GM18951 (cell line): ENCODE data around the gene SIK3.

Experiments used
- POLR2A ChIP-seq: IDR thresholded peaks from 4 replicates; pipeline ENCODE4 v1.6.1; 2011; ENCODE audit warnings: mild to moderate bottlenecking; ENCODE audit not compliant: insufficient read length, insufficient read depth; ENCODE audit errors: extremely low read depth
- in situ Hi-C: fragments of 300-500 bp; cut with MboI; formaldehyde crosslinking; loops from one replicate; pipeline ENCODE4 v1.12.0; 2022; ENCODE audit warnings: low sequenced_read_pairs, mixed read lengths, inconsistent platforms; ENCODE audit not compliant: unreplicated experiment

Gene SIK3

DNA sequence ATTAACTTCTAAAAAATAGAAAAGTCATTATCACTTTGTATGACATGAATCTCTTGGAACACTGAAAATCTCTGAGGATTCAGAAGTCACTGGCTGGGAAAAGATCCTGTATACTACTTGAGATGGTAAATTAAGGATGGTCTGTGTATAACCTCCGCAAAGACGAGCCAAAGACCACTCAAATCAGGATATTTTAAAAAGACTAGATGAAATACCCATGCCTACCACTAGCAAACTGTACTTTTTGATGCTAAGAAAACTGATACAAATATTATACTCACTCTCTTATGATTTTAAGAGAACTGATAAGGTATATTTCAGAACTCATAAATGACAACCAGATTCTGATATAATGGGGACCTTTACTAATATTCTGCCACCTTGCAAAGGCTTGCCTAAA, 182.2 kb downstream of the SIK3 start:
- no peak for TF ChIP-seq POLR2A
- in situ Hi-C loops: no loop called here

- TF ChIP-seq POLR2A: no peak
Measured at GRCh38 chr11:116913000-116913399, 185.2 kb downstream of the SIK3 start.

GRCh38 chr11:116911976-116912734, 186.1 kb downstream of the SIK3 start:
- TF ChIP-seq POLR2A: no peak
- in situ Hi-C loops: no loop called here

More at GRCh38 chr11:116913000-116913399, 185.2 kb downstream of the SIK3 start:
- in situ Hi-C loops: no loop called here

GRCh38 chr11:116910847-116911246, 187.4 kb downstream of the SIK3 start:
- in situ Hi-C loops: no loop called here

GRCh38 chr11:116910378-116910777, 187.8 kb downstream of the SIK3 start:
- in situ Hi-C loops: no loop called here
- TF ChIP-seq POLR2A: no peak

More at GRCh38 chr11:116910847-116911246, 187.4 kb downstream of the SIK3 start:
- no peak for TF ChIP-seq POLR2A

GRCh38 chr11:116909245-116909644, 189.0 kb downstream of the SIK3 start:
- in situ Hi-C loops: no loop called here
- TF ChIP-seq POLR2A: no peak

DNA sequence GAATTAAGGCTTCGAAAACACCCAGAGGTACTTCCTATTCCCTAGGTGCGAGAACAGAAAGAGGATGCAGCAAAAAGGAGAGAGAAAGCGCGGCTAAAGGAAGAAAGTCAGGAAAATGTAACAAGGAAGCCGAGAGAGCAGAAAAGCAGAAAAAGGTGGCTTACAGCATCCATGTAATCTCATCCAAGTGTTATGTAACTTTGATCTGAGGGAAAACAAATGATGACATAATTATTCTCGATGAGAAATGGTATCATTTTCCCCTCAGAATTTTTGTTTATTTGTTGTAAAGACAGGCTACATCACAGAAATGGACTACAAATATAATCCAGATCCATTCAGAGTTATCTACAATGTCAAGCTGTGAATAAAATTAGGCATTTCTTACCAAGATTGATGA, 191.7 kb downstream of the SIK3 start:
- in situ Hi-C loops: no loop called here
- TF ChIP-seq POLR2A: no peak

DNA sequence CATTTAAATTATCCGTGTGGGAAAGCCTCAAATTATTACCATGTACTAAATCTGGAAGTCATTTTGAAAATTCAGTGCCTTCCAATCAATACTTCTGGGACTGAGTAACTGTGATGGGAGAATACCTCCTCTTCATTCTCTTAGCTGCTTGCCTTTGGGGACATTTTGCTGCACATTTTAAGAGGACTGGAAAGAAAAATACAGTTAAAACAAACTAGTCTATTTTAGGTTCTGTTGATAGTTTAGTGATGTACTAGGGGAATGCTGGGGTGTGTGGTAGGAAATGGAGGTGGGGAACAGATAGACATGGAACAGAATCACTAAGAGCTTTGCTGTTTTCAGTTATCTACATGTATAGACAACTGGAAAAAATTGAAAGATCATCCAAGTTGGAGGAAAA, 195.1 kb downstream of the SIK3 start:
- no peak for TF ChIP-seq POLR2A

DNA sequence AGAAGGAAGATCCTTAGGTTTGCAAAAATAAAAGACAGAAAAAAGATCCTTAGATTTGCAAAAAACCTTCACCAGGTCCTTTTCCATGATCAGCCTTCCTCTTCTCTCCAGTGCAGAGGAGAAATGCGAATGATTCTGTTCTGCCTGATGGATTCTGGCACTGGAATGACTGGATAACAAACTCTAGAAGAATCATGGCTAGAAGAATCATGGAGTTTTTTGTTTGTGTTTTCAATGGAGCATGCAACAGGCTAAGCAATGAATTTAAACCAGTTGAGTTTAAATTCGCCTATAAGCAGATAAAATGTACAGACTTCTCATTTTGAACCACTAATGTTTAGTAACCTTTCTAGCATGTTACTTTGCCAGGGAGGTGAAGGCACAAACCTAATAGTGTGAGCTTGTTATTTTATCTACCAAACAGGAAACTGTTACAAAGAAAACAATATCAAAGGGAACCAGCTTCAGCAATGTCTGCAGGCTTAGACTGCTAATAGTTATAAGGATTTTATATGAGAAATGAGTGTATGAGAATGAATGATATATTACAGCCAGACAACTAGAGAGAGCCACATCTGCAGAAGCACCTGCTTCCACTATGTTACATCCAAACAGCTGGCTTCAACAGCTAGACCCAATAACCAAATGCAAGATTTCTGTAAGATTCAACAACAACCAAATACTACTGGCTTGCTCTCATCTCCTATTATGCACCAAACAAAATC, 196.1 kb downstream of the SIK3 start:
- in situ Hi-C loops: no loop called here
- no peak for TF ChIP-seq POLR2A

More for the DNA sequence above, 195.1 kb downstream of the SIK3 start:
- in situ Hi-C loops: no loop called here

DNA sequence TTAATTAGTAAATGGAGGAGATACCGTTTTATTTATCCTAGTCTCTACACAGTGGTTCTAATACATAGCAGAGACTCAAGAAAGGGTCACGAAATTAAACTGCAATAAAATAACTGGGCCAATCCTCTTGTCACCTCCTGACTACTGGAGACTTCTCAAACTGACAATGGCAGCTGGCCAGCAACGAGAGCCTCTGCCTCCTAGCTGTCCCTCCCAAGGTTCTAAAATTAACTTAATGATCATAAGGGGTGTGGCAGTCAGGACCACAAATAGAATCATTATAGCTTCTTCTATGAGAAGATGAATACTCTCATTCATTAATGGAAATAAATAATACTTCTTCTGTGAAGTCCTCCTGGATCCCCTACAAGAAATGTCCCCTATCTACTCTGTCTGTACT, 197.0 kb downstream of the SIK3 start:
- in situ Hi-C loops: no loop called here
- TF ChIP-seq POLR2A: no peak

DNA sequence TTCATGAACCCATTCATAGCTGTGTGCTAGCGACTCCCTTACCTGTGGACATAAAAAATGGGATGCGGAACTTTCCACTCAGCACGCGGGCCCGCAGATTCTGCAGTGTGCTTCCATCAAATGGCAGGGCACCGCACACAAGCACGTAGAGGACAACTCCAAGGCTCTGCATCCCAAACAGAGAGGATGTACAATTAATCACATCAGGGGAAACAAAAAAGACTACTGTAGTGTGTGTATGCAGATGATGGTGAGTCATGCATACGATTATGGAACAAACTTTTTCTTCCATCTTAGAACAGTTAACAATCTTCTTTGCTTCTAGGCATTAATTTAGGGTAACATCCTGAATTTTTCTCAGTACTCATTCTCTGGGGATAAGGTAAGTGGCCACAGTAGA, 202.0 kb downstream of the SIK3 start:
- in situ Hi-C loops: no loop called here
- no peak for TF ChIP-seq POLR2A

GRCh38 chr11:116895048-116895757, 203.0 kb downstream of the SIK3 start:
- in situ Hi-C loops: no loop called here
- no peak for TF ChIP-seq POLR2A

- no peak for TF ChIP-seq POLR2A
- in situ Hi-C loops: no loop called here
Measured at GRCh38 chr11:116893906-116894305, 204.3 kb downstream of the SIK3 start.

DNA sequence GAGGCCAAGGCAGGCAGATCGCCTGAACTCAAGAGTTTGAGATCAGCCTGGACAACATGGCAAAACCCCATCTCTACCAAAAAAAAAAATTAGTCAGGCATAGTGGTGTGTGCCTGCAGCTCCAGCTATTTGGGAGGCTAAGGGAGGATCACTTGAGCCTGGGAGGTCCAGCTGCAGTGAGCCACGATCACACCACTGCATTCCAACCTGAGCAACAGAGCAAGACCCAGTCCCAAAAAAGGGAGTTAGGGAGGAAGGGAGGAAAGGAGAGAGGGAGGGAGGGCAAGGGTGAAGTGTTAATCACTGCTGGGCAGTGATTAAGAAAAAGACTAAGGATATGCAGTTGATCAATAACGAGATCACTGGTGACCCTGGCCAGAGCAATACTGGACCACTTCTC, 204.8 kb downstream of the SIK3 start:
- no peak for TF ChIP-seq POLR2A
- in situ Hi-C loops: no loop called here

DNA sequence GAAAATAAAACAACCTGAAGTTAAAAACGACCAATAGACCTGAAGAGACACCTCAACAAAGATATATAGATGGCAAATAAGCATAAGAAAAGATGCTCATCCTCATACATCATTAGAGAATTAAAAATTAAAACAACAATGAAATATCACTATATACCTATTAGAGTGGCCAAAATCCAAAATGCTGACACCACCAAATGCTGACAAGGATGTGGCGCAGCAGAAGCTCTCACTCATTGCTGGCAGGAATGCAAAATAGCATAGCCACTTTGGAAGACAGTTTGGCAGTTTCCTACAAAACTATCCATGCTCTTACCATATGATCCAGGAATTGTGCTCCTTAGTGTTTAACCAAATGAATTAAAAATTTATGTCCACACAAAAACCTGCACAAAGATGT, 205.9 kb downstream of the SIK3 start:
- no peak for TF ChIP-seq POLR2A
- in situ Hi-C loops: no loop called here
